ENCODE results near the gene RAB40A. TPM values are rescaled to one million over a fixed set of nuclear protein-coding genes. Genes with fewer than 3 reads are reported as not detected.

Gene RAB40A
- total RNA-seq, 2 experiments from 2014 or later: 0.38 to 0.50 TPM

DNA sequence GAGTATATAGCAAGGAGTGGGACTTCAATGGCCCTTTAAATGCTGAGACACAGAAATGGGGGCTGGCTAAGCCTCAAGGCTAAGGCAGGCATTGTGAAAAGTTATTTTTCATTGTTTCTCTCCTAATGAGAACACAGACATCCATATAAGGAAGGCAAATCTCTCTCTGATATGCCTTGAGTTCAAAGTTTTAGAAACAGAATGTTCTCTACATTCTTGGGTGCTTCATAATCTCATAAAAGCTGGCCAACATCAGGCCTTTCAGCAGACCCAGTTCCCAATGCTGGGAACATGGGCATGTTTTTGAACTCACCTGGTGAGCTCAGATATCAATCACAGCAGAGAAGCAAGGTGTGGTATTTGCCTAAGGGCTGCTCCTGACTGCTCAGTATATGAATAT is 19.4 kb upstream of the RAB40A start:
- POLR2A ChIA-PET: no interaction called here
- CTCF ChIA-PET (ENCODE audit: unreplicated experiment): no interaction called here
- BruUV-seq (replicated peaks): no TSS peak

DNA sequence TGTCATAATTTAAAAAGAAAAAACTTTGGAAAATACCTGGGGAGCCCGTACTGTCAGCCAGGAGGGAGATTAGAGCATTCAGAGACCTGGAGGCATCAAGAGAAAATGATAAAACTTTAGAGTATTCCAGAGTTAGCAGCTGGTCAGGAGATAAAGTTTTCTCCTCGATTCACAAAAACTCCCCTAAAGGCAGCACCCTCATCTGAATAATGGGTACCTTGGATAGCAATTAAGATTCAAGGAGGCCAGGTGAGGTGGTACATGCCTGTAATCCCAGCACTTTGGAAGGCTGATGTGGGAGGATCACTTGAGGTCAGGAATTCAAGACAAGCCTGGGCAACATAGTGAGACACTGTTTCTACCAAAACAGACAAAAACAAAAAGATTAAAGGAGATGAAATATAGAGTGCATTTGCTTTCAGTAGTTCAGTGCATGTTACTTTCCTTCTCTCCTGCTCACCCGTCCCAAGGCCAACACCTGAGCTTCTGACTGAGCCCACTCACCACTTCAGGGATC is 18.6 kb upstream of the RAB40A start:
- BruUV-seq (replicated peaks): no TSS peak
- Histone ChIP-seq H4K20me1 (ENCODE audit: insufficient read depth, low read length) (no peaks in the 10 kb centered on the region), H3K4me3 (ENCODE audit: low read depth, low read length, poor library complexity, severe bottlenecking) (no peak overlapping the region), H3K9me3 (ENCODE audit: low read length) (no peaks in the 10 kb centered on the region), H3K36me3 (ENCODE audit: insufficient read depth, low read length) (no peaks in the 10 kb centered on the region), H3K4me1 (ENCODE audit: insufficient read depth, low read length, poor library complexity, severe bottlenecking) (no peaks in the 10 kb centered on the region), H2AFZ (ENCODE audit: low read length) (no peak overlapping the region), H3K79me2 (ENCODE audit: insufficient read depth, low read depth, low read length) (no peaks in the 10 kb centered on the region), H3K27ac (ENCODE audit: low read depth, low read length, poor library complexity, severe bottlenecking) (no peak overlapping the region), H3K4me2 (ENCODE audit: low read length) (no peak overlapping the region), H3K9me2 (ENCODE audit: insufficient read depth, low read length) (no peaks in the 10 kb centered on the region)
- intact Hi-C loops (cut with micrococcal nuclease; ENCODE audit: unreplicated experiment): no loop called here
- POLR2A ChIA-PET: no interaction called here
- no peak for TF ChIP-seq EZH2phosphoT487 (IDR thresholded peaks at IDR 0.05; ENCODE audit: borderline replicate concordance, low read depth, low read length)
- TF ChIP-seq, protein P1, sequence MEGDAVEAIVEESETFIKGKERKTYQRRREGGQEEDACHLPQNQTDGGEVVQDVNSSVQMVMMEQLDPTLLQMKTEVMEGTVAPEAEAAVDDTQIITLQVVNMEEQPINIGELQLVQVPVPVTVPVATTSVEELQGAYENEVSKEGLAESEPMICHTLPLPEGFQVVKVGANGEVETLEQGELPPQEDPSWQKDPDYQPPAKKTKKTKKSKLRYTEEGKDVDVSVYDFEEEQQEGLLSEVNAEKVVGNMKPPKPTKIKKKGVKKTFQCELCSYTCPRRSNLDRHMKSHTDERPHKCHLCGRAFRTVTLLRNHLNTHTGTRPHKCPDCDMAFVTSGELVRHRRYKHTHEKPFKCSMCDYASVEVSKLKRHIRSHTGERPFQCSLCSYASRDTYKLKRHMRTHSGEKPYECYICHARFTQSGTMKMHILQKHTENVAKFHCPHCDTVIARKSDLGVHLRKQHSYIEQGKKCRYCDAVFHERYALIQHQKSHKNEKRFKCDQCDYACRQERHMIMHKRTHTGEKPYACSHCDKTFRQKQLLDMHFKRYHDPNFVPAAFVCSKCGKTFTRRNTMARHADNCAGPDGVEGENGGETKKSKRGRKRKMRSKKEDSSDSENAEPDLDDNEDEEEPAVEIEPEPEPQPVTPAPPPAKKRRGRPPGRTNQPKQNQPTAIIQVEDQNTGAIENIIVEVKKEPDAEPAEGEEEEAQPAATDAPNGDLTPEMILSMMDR (conservative IDR thresholded peaks at IDR 0.05; ENCODE audit: low read length): no peak
- CTCF ChIA-PET (ENCODE audit: unreplicated experiment): no interaction called here
- DNase-seq (ENCODE audit: low spot score): no peak

More for the DNA sequence above, 19.4 kb upstream of the RAB40A start:
- Histone ChIP-seq H3K79me2 (ENCODE audit: insufficient read depth, low read depth, low read length) (no peaks in the 10 kb centered on the region), H3K9me2 (ENCODE audit: insufficient read depth, low read length) (no peaks in the 10 kb centered on the region), H4K20me1 (ENCODE audit: insufficient read depth, low read length) (no peaks in the 10 kb centered on the region), H3K9me3 (ENCODE audit: low read length) (no peaks in the 10 kb centered on the region), H3K27ac (ENCODE audit: low read depth, low read length, poor library complexity, severe bottlenecking) (no peak overlapping the region), H3K4me2 (ENCODE audit: low read length) (no peak overlapping the region), H3K36me3 (ENCODE audit: insufficient read depth, low read length) (no peaks in the 10 kb centered on the region), H3K4me3 (ENCODE audit: low read depth, low read length, poor library complexity, severe bottlenecking) (no peak overlapping the region), H2AFZ (ENCODE audit: low read length) (no peak overlapping the region), H3K4me1 (ENCODE audit: insufficient read depth, low read length, poor library complexity, severe bottlenecking) (no peaks in the 10 kb centered on the region)
- intact Hi-C loops (cut with micrococcal nuclease; ENCODE audit: unreplicated experiment): no loop called here
- TF ChIP-seq, protein P1 (conservative IDR thresholded peaks at IDR 0.05; ENCODE audit: low read length): no peak
- TF ChIP-seq EZH2phosphoT487 (IDR thresholded peaks at IDR 0.05; ENCODE audit: borderline replicate concordance, low read depth, low read length): no peak
- no peak for DNase-seq (ENCODE audit: low spot score)

DNA sequence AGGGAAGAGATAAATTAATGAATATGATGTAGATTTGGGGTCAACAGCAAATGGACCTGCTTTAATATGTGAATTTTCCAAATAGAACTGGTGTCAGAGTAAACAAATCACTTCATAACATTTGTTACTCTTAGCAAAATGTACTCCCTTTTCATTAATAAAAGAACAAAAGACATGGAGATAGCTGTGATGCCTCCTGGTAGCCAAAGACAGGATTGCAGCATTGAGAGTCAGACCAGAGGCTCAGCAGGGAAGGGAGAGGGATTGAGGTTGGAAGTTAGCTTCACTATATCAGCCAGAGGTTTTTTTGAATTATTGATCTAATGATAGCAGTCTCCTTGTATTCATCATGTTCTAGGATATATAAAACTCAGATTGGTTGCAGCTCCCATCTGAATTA is 17.4 kb upstream of the RAB40A start:
- no peak overlapping the region for H3K4me2 ChIP-seq (ENCODE audit: low read length)
- no peak overlapping the region for H2AFZ ChIP-seq (ENCODE audit: low read length)
- DNase-seq (ENCODE audit: low spot score): no peak
- no peaks in the 10 kb centered on the region for H3K36me3 ChIP-seq (ENCODE audit: insufficient read depth, low read length)
- H3K27ac ChIP-seq (ENCODE audit: low read depth, low read length, poor library complexity, severe bottlenecking): no peak overlapping the region
- H3K9me2 ChIP-seq (ENCODE audit: insufficient read depth, low read length): no peaks in the 10 kb centered on the region
- no TSS peak for BruUV-seq (replicated peaks)
- no peaks in the 10 kb centered on the region for H3K9me3 ChIP-seq (ENCODE audit: low read length)
- no peaks in the 10 kb centered on the region for H4K20me1 ChIP-seq (ENCODE audit: insufficient read depth, low read length)
- intact Hi-C loops (cut with micrococcal nuclease; ENCODE audit: unreplicated experiment): no loop called here
- no peaks in the 10 kb centered on the region for H3K79me2 ChIP-seq (ENCODE audit: insufficient read depth, low read depth, low read length)
- H3K4me3 ChIP-seq (ENCODE audit: low read depth, low read length, poor library complexity, severe bottlenecking): no peak overlapping the region
- ChIA-PET CTCF (ENCODE audit: unreplicated experiment) (no interaction called here), POLR2A (no interaction called here)
- TF ChIP-seq EZH2phosphoT487 (IDR thresholded peaks at IDR 0.05; ENCODE audit: borderline replicate concordance, low read depth, low read length): no peak
- TF ChIP-seq, protein P1 (conservative IDR thresholded peaks at IDR 0.05; ENCODE audit: low read length): no peak
- H3K4me1 ChIP-seq (ENCODE audit: insufficient read depth, low read length, poor library complexity, severe bottlenecking): no peaks in the 10 kb centered on the region
